Lower leg skin (tissue), 3 donors: ENCODE results near the gene ZSWIM6.

Experiments used
- CTCF ChIP-seq, 3 donors: fragments of 450-650 bp; IDR thresholded peaks; one replicate each; pipeline ENCODE4 v1.5.1; 2016; ENCODE audit warnings: antibody characterized with exemption in 3 of 3, mild to moderate bottlenecking in 3 of 3, moderate library complexity in 2 of 3
- POLR2A ChIP-seq, 2 donors: fragments of 450-650 bp; IDR thresholded peaks; one replicate each; pipeline ENCODE4 v1.6.1; 2016 to 2017; ENCODE audit warnings: antibody characterized with exemption in 2 of 2, mild to moderate bottlenecking in 1 of 2, moderate library complexity in 1 of 2

- TF ChIP-seq CTCF (IDR thresholded peaks at IDR 0.05) (no peak), POLR2A (IDR thresholded peaks at IDR 0.05) (no peak)
These were observed 49.9 kb downstream of the ZSWIM6 start for GRCh38 chr5:61381968-61382367.
